Spleen (tissue), 11 donors: ENCODE data around the gene CLASRP. TPM values are rescaled to one million over a fixed set of nuclear protein-coding genes. Genes with fewer than 3 reads are reported as not detected.

Experiments
- DNase-seq: peaks from one replicate; pipeline ENCODE4 v3.0.0-alpha.2; 2020
- H3K27ac ChIP-seq, 8 donors: fragments of 200-600 bp; sonication (generic) in 7 of 8; 1 replicate in 4 of 8; 2 replicates in 4 of 8; pipeline versions ENCODE4 v1.5.0 to v1.8.0; 2016 to 2021; ENCODE audit warnings: inconsistent platforms in 4 of 8, mild to moderate bottlenecking in 4 of 8, moderate library complexity in 1 of 8
- H3K27me3 ChIP-seq, 7 donors: fragments of 200-600 bp; sonication (generic) in 6 of 7; replicated peaks in 1 of 7; 1 replicate in 4 of 7; 2 replicates in 3 of 7; pipeline versions ENCODE4 v1.5.0 to v1.8.0; 2016 to 2021; ENCODE audit warnings: inconsistent platforms in 3 of 7, mild to moderate bottlenecking in 1 of 7
- H3K36me3 ChIP-seq, 6 donors: fragments of 200-600 bp; sonication (generic) in 5 of 6; 1 replicate in 4 of 6; 2 replicates in 2 of 6; pipeline versions ENCODE4 v1.5.0 to v1.8.0; 2016 to 2021; ENCODE audit warnings: inconsistent platforms in 2 of 6
- H3K4me1 ChIP-seq, 6 donors: fragments of 200-600 bp; sonication (generic) in 5 of 6; 1 replicate in 3 of 6; 2 replicates in 3 of 6; pipeline versions ENCODE4 v1.5.0 to v1.8.0; 2016 to 2021; ENCODE audit warnings: inconsistent platforms in 3 of 6
- H3K4me3 ChIP-seq, 8 donors: fragments of 200-600 bp; sonication (generic) in 7 of 8; 1 replicate in 4 of 8; 2 replicates in 4 of 8; pipeline versions ENCODE4 v1.5.0 to v1.8.0; 2016 to 2021; ENCODE audit warnings: inconsistent platforms in 4 of 8, mild to moderate bottlenecking in 4 of 8, moderate library complexity in 2 of 8
- H3K9me3 ChIP-seq, 8 donors: fragments of 200-600 bp; sonication (generic) in 7 of 8; 1 replicate in 4 of 8; 2 replicates in 4 of 8; pipeline versions ENCODE4 v1.5.0 to v1.8.0; 2016 to 2021; ENCODE audit warnings: inconsistent platforms in 4 of 8
- POLR2A ChIP-seq, 3 donors: fragments of 450-650 bp; IDR thresholded peaks; one replicate each; pipeline ENCODE4 v1.5.1; 2017; ENCODE audit warnings: antibody characterized with exemption in 3 of 3, mild to moderate bottlenecking in 1 of 3
- POLR2AphosphoS5 ChIP-seq, 3 donors: sonication (generic); formaldehyde crosslinking; IDR thresholded peaks; one replicate each; pipeline ENCODE4 v1.5.1; 2017; ENCODE audit warnings: antibody characterized with exemption in 3 of 3
- WGBS, 5 donors: extraction: QIAGEN DNeasy Blood & Tissue Kit in 3 of 5; methylation state at CpG; one replicate each; pipeline versions ENCODE4 v1.1.5 to v1.1.7; 2013 to 2018; 5-methylcytosine and 5-hydroxymethylcytosine counted together
- intact Hi-C: fragments of 100-400 bp; cut with DNase I; formaldehyde crosslinking; loops from one replicate; pipeline ENCODE4 v1.15.0; 2023; ENCODE audit warnings: low total_unique reads
- polyA plus RNA-seq, 3 donors: library from polyadenylated mRNA; stranded (reverse); fragments of 200-250 nt; gene quantifications; one replicate each; pipeline ENCODE4 v1.2.1, GENCODE V29; 2013
- total RNA-seq, 7 donors: library from RNA; depleted of rRNA in 3 of 7; stranded (reverse); fragments of >200 nt in 3 of 7; fragmentation: NEBNext Ultra II Directional in 4 of 7; extraction: Animal tissue kit (Norgen Biotek cat#: 25700) in 4 of 7; gene quantifications; one replicate each; pipeline versions ENCODE4 v1.1.0 to v1.2.1, GENCODE V29; 2016 to 2021
- TF ChIP-seq, protein P1 (sequence below), 11 experiments: fragments of 200-600 bp in 7 of 11; fragments of 450-650 bp in 4 of 11; sonication (generic) in 4 of 11; IDR thresholded peaks in 8 of 11; conservative IDR thresholded peaks in 3 of 11; 1 replicate in 7 of 11; 2 replicates in 4 of 11; pipeline versions ENCODE4 v1.4.0 to v1.8.0; 2016 to 2021; ENCODE audit warnings: antibody characterized with exemption in 11 of 11, inconsistent platforms in 4 of 11, mild to moderate bottlenecking in 1 of 11
- donor health status: healthy with polysubstance abuse.
- donor health status: DM: no; HTN: no; CAD: no; lungs with moderate emphysema.
- donor health status: DM: no; HTN: no; CAD: no.
- donor health status: Bipolar disorder and iron deficiency.
- donor health status: healthy.
- donor health status: DM: no; HTN: no; CAD: no.
- donor health status: DM: yes; HTN: yes; CAD: no.

The CLASRP gene
- total and polyA plus RNA-seq, 10 donors: 61.3 to 215 (median 145) TPM

DNA sequence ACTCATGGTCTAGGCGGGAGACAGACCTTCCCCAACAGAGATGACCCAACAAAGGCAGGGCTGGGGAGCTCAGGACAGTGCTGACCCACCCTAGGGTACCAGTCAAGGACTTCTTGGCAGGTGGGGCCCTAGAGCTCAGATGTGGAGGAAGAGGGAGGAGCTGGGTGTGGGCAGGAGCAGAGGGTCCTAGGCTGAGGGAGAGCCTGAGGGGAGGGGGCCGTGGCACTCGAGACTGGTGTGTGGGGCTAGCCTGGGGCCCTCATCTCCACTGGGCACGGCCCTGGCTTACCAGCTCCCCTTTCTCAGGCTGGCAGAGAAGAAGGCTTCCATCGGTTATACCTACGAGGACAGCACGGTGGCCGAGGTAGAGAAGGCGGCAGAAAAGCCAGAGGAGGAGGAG lies 18.6 kb downstream of the CLASRP start:
- peaks cover 9 to 100% (median 100%) of the 10 kb centered on the region in 6 donors for H3K36me3 ChIP-seq
- WGBS, 5 donors: 84 to 92% (median 89%) methylated on average over 9 of the region's 9 CpGs
- TF ChIP-seq, protein P1, sequence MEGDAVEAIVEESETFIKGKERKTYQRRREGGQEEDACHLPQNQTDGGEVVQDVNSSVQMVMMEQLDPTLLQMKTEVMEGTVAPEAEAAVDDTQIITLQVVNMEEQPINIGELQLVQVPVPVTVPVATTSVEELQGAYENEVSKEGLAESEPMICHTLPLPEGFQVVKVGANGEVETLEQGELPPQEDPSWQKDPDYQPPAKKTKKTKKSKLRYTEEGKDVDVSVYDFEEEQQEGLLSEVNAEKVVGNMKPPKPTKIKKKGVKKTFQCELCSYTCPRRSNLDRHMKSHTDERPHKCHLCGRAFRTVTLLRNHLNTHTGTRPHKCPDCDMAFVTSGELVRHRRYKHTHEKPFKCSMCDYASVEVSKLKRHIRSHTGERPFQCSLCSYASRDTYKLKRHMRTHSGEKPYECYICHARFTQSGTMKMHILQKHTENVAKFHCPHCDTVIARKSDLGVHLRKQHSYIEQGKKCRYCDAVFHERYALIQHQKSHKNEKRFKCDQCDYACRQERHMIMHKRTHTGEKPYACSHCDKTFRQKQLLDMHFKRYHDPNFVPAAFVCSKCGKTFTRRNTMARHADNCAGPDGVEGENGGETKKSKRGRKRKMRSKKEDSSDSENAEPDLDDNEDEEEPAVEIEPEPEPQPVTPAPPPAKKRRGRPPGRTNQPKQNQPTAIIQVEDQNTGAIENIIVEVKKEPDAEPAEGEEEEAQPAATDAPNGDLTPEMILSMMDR (IDR thresholded peaks at IDR 0.05 in 8 of 11, conservative IDR thresholded peaks at IDR 0.05 in 3 of 11): no peak
- TF ChIP-seq POLR2AphosphoS5 (IDR thresholded peaks at IDR 0.05): no peak
- no peak for TF ChIP-seq POLR2A (IDR thresholded peaks at IDR 0.05)
- intact Hi-C loops: loop anchor here (5.0 kb wide), 1 partner anchor 40 kb away; no protein-coding TSS in a partner anchor
- H3K9me3 ChIP-seq: no peaks in the 10 kb centered on the region
- peaks cover 0 to 40% (median 11%) of the 10 kb centered on the region in 6 donors for H3K4me1 ChIP-seq
- H3K27ac ChIP-seq: peak overlapping the region in 2 of 8 donors; percentile 14 to 38
- DNase-seq: no peak
- H3K4me3 ChIP-seq: no peak overlapping the region
- H3K27me3 ChIP-seq: no peaks in the 10 kb centered on the region

DNA sequence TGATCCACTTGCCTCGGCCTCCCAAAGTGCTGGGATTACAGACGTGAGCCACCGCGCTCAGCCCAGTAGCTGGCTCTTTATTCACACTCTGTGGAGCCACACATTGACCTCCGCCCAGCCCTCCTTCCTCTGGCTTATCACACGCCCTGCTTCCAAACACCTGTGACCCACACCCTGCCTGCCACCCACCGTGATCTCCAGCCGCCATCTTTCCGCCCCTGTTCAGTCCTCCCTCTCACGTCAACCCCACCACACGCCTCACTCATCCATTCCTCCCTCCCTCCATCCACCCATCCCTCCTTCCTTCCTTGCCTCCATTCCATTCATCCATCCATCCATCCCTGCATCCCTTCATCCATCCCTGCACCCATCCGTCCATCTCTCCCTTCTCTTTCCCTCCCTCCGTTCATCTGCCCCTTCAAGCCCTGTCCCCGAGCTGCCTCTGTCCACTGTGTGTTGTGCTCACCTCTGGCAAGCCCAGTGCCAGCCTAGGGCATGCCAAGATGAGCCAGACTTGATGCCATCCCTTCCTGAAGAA lies 19.8 kb downstream of the CLASRP start:
- H3K4me1 ChIP-seq: peaks cover 0 to 28% (median 6%) of the 10 kb centered on the region in 6 donors
- H3K4me3 ChIP-seq: no peak overlapping the region
- H3K27ac ChIP-seq: peak overlapping the region in 2 of 8 donors; percentile 25 to 59
- H3K9me3 ChIP-seq: no peaks in the 10 kb centered on the region
- no peak for DNase-seq
- no peak for TF ChIP-seq POLR2A (IDR thresholded peaks at IDR 0.05)
- no peak for TF ChIP-seq POLR2AphosphoS5 (IDR thresholded peaks at IDR 0.05)
- TF ChIP-seq, protein P1 (IDR thresholded peaks at IDR 0.05 in 8 of 11, conservative IDR thresholded peaks at IDR 0.05 in 3 of 11): no peak
- WGBS, 5 donors: 84 to 97% (median 89%) methylated on average over 14 of the region's 14 CpGs
- peaks cover 6 to 100% (median 100%) of the 10 kb centered on the region in 6 donors for H3K36me3 ChIP-seq
- no peaks in the 10 kb centered on the region for H3K27me3 ChIP-seq
- intact Hi-C loops: loop anchor here (5.0 kb wide), 1 partner anchor 41 kb away; no protein-coding TSS in a partner anchor

DNA sequence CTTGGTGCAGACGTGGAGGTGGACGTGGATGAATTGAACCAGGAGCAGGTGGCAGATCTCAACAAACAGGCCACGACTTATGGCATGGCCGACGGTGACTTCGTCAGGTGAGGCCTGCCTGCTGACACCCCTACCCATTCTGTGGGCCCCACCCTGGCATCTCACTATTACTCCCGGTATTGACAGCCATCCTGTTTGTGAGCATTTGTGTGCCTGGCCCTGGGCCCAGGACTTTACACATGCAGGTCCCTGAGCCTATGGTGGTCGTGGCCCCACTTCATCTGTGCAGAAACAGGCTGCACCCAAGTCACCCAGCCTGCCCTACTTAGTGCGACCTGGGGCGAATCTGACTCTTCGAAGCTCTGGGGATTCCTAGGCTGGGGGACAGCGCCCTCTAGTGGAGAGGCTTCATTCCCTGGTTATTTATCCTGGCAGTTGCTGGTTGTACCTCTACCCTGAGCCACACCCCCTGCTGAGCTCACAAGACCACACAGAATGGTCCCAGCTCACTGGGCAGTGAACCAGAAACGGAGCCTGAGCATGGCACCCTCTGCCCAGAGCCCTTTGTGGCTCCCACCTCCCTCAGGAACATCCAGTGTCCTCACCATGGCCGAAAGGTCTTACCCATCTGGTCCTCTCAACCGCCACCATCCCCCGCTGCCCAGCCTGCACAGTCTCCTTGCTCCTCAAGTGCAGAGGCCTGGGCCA lies 20.6 kb downstream of the CLASRP start:
- TF ChIP-seq, protein P1 (IDR thresholded peaks at IDR 0.05 in 8 of 11, conservative IDR thresholded peaks at IDR 0.05 in 3 of 11): peak; percentile 48 to 91 (median 84)
- TF ChIP-seq POLR2AphosphoS5 (IDR thresholded peaks at IDR 0.05): peak; percentile 15 to 53 (median 38)
- TF ChIP-seq POLR2A (IDR thresholded peaks at IDR 0.05): no peak
- DNase-seq: peak; percentile 91
- Histone ChIP-seq H3K9me3 (no peaks in the 10 kb centered on the region), H3K27me3 (no peaks in the 10 kb centered on the region), H3K4me1 (peaks cover 0 to 28% (median 6%) of the 10 kb centered on the region in 6 donors), H3K27ac (peak overlapping the region in 2 of 8 donors; percentile 25 to 59), H3K4me3 (no peak overlapping the region), H3K36me3 (peaks cover 11 to 100% (median 100%) of the 10 kb centered on the region in 6 donors)
- intact Hi-C loops: loop anchor here (5.0 kb wide), 1 partner anchor 42 kb away; no protein-coding TSS in a partner anchor
- 63 to 69% (median 66%) methylated on average over 14 to 16 of the region's 16 CpGs for WGBS, 5 donors

DNA sequence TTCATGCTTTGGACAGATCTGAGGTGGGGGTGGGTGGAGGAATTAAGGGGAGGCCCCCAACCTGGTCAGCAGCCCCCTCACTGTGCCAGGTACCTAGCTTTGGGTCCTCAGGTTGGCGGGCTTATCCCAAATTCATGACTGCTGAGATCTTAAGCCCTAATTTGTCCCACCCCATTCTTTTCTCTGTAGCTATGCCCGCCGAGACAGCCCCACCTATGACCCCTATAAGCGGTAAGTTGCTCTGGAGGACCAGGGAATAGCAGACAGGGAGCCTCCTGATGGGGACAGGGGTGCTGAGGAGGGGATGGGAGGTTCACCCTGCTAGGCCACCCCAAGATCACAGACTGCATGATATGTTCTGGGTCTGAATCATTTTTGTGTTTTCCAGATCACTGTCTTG lies 23.1 kb downstream of the CLASRP start:
- no peak for DNase-seq
- H3K4me1 ChIP-seq: peaks cover 0 to 18% (median 6%) of the 10 kb centered on the region in 6 donors
- H3K36me3 ChIP-seq: peaks cover 11 to 100% (median 98%) of the 10 kb centered on the region in 6 donors
- intact Hi-C loops: no loop called here
- H3K27me3 ChIP-seq: no peaks in the 10 kb centered on the region
- H3K27ac ChIP-seq: no peak overlapping the region
- 91 to 98% (median 97%) methylated on average over 4 of the region's 4 CpGs for WGBS, 5 donors
- H3K9me3 ChIP-seq: no peaks in the 10 kb centered on the region
- H3K4me3 ChIP-seq: no peak overlapping the region
- no peak for TF ChIP-seq POLR2AphosphoS5 (IDR thresholded peaks at IDR 0.05)
